ENCODE results near the gene PAX9.
"Not testable (repeated sequence)": the region's sequence is repeated elsewhere in the genome, so short reads cannot be mapped to it uniquely, and the experiment has no call there.

PAX9 gene

GRCh38 chr14:36682338-36682737 is 20.7 kb downstream of the PAX9 start:
- Mint-ChIP-seq H3K27me3 (peaks cover 23% of the 10 kb centered on the region), H3K9me3 (no peaks in the 10 kb centered on the region), H3K4me3 (no peak overlapping the region), H3K36me3 (ENCODE audit: low read depth) (no peaks in the 10 kb centered on the region), H3K27ac (no peak overlapping the region), H3K4me1 (ENCODE audit: low read depth) (no peaks in the 10 kb centered on the region)

GRCh38 chr14:36683083-36683724 is 21.5 kb downstream of the PAX9 start:
- Mint-ChIP-seq H3K27me3 (peaks cover 18% of the 10 kb centered on the region), H3K9me3 (no peaks in the 10 kb centered on the region), H3K4me1 (ENCODE audit: low read depth) (no peaks in the 10 kb centered on the region), H3K36me3 (ENCODE audit: low read depth) (no peaks in the 10 kb centered on the region), H3K27ac (no peak overlapping the region), H3K4me3 (no peak overlapping the region)

GRCh38 chr14:36684946-36685345 is 23.3 kb downstream of the PAX9 start:
- Mint-ChIP-seq H3K27ac (no peak overlapping the region), H3K4me3 (no peak overlapping the region), H3K27me3 (peaks cover 15% of the 10 kb centered on the region), H3K9me3 (no peaks in the 10 kb centered on the region), H3K4me1 (ENCODE audit: low read depth) (no peaks in the 10 kb centered on the region), H3K36me3 (ENCODE audit: low read depth) (no peaks in the 10 kb centered on the region)

- Mint-ChIP-seq H3K4me3 (no peak overlapping the region), H3K36me3 (ENCODE audit: low read depth) (no peaks in the 10 kb centered on the region), H3K9me3 (peaks cover 4% of the 10 kb centered on the region), H3K4me1 (ENCODE audit: low read depth) (no peaks in the 10 kb centered on the region), H3K27ac (no peak overlapping the region), H3K27me3 (peaks cover 10% of the 10 kb centered on the region)
Measured at GRCh38 chr14:36690311-36691040, 28.8 kb downstream of the PAX9 start.

GRCh38 chr14:36699420-36699819 is 37.8 kb downstream of the PAX9 start:
- H3K9me3 Mint-ChIP-seq; H3K27me3 Mint-ChIP-seq; H3K4me3 Mint-ChIP-seq; H3K4me1 Mint-ChIP-seq (ENCODE audit: low read depth); H3K27ac Mint-ChIP-seq; H3K36me3 Mint-ChIP-seq (ENCODE audit: low read depth): not testable (repeated sequence)

GRCh38 chr14:36700651-36701050 is 39.0 kb downstream of the PAX9 start:
- no peak overlapping the region for H3K4me3 Mint-ChIP-seq
- H3K4me1 Mint-ChIP-seq (ENCODE audit: low read depth), result no peaks in the 10 kb centered on the region
- H3K36me3 Mint-ChIP-seq (ENCODE audit: low read depth), result no peaks in the 10 kb centered on the region
- H3K27me3 Mint-ChIP-seq, result no peaks in the 10 kb centered on the region
- H3K27ac Mint-ChIP-seq, result no peak overlapping the region
- H3K9me3 Mint-ChIP-seq, result peaks cover 7% of the 10 kb centered on the region

GRCh38 chr14:36701132-36701531 is 39.5 kb downstream of the PAX9 start:
- no peaks in the 10 kb centered on the region for H3K36me3 Mint-ChIP-seq (ENCODE audit: low read depth)
- H3K4me1 Mint-ChIP-seq (ENCODE audit: low read depth), result no peaks in the 10 kb centered on the region
- peaks cover 7% of the 10 kb centered on the region for H3K9me3 Mint-ChIP-seq
- H3K27me3 Mint-ChIP-seq, result no peaks in the 10 kb centered on the region
- H3K27ac Mint-ChIP-seq, result no peak overlapping the region
- no peak overlapping the region for H3K4me3 Mint-ChIP-seq

- H3K27me3 Mint-ChIP-seq, result no peaks in the 10 kb centered on the region
- no peaks in the 10 kb centered on the region for H3K4me1 Mint-ChIP-seq (ENCODE audit: low read depth)
- peaks cover 11% of the 10 kb centered on the region for H3K9me3 Mint-ChIP-seq
Measured at GRCh38 chr14:36702474-36702873, 40.8 kb downstream of the PAX9 start.

GRCh38 chr14:36707570-36707969 is 45.9 kb downstream of the PAX9 start:
- no peak overlapping the region for H3K4me3 Mint-ChIP-seq
- peaks cover 5% of the 10 kb centered on the region for H3K27me3 Mint-ChIP-seq
- H3K27ac Mint-ChIP-seq, result no peak overlapping the region
- no peaks in the 10 kb centered on the region for H3K4me1 Mint-ChIP-seq (ENCODE audit: low read depth)
- peaks cover 7% of the 10 kb centered on the region for H3K9me3 Mint-ChIP-seq
- no peaks in the 10 kb centered on the region for H3K36me3 Mint-ChIP-seq (ENCODE audit: low read depth)

More at GRCh38 chr14:36702474-36702873, 40.8 kb downstream of the PAX9 start:
- no peak overlapping the region for H3K27ac Mint-ChIP-seq
- H3K4me3 Mint-ChIP-seq, result no peak overlapping the region
- H3K36me3 Mint-ChIP-seq (ENCODE audit: low read depth), result no peaks in the 10 kb centered on the region

GRCh38 chr14:36713960-36714703 is 52.5 kb downstream of the PAX9 start:
- no peaks in the 10 kb centered on the region for H3K36me3 Mint-ChIP-seq (ENCODE audit: low read depth)
- no peak overlapping the region for H3K27ac Mint-ChIP-seq
- no peak overlapping the region for H3K4me3 Mint-ChIP-seq
- H3K9me3 Mint-ChIP-seq, result no peaks in the 10 kb centered on the region
- H3K4me1 Mint-ChIP-seq (ENCODE audit: low read depth), result no peaks in the 10 kb centered on the region
- H3K27me3 Mint-ChIP-seq, result peaks cover 3% of the 10 kb centered on the region

GRCh38 chr14:36716614-36717184 is 55.0 kb downstream of the PAX9 start:
- Mint-ChIP-seq H3K4me3 (no peak overlapping the region), H3K36me3 (ENCODE audit: low read depth) (no peaks in the 10 kb centered on the region), H3K9me3 (no peaks in the 10 kb centered on the region), H3K27me3 (no peaks in the 10 kb centered on the region), H3K27ac (no peak overlapping the region), H3K4me1 (ENCODE audit: low read depth) (no peaks in the 10 kb centered on the region)

GRCh38 chr14:36717363-36717762 is 55.7 kb downstream of the PAX9 start:
- H3K27me3 Mint-ChIP-seq, result no peaks in the 10 kb centered on the region
- H3K27ac Mint-ChIP-seq, result no peak overlapping the region
- no peaks in the 10 kb centered on the region for H3K9me3 Mint-ChIP-seq
- no peaks in the 10 kb centered on the region for H3K36me3 Mint-ChIP-seq (ENCODE audit: low read depth)
- H3K4me1 Mint-ChIP-seq (ENCODE audit: low read depth), result no peaks in the 10 kb centered on the region
- H3K4me3 Mint-ChIP-seq, result no peak overlapping the region

GRCh38 chr14:36718216-36718615 is 56.6 kb downstream of the PAX9 start:
- Mint-ChIP-seq H3K4me3 (no peak overlapping the region), H3K4me1 (ENCODE audit: low read depth) (no peaks in the 10 kb centered on the region), H3K27ac (no peak overlapping the region), H3K9me3 (no peaks in the 10 kb centered on the region), H3K27me3 (no peaks in the 10 kb centered on the region), H3K36me3 (ENCODE audit: low read depth) (no peaks in the 10 kb centered on the region)

GRCh38 chr14:36719823-36720222 is 58.2 kb downstream of the PAX9 start:
- no peak overlapping the region for H3K27ac Mint-ChIP-seq
- no peaks in the 10 kb centered on the region for H3K27me3 Mint-ChIP-seq
- H3K36me3 Mint-ChIP-seq (ENCODE audit: low read depth), result no peaks in the 10 kb centered on the region
- H3K4me3 Mint-ChIP-seq, result no peak overlapping the region
- H3K9me3 Mint-ChIP-seq, result no peaks in the 10 kb centered on the region
- H3K4me1 Mint-ChIP-seq (ENCODE audit: low read depth), result no peaks in the 10 kb centered on the region

GRCh38 chr14:36720657-36721056 is 59.0 kb downstream of the PAX9 start:
- H3K4me3 Mint-ChIP-seq, result no peak overlapping the region
- no peaks in the 10 kb centered on the region for H3K4me1 Mint-ChIP-seq (ENCODE audit: low read depth)
- H3K27ac Mint-ChIP-seq, result no peak overlapping the region
- H3K27me3 Mint-ChIP-seq, result no peaks in the 10 kb centered on the region
- no peaks in the 10 kb centered on the region for H3K9me3 Mint-ChIP-seq
- no peaks in the 10 kb centered on the region for H3K36me3 Mint-ChIP-seq (ENCODE audit: low read depth)

Data from stimulated activated naive CD8-positive, alpha-beta T cell treated with anti-CD3 and anti-CD28 coated beads, Interleukin-15, Interleukin-2, amounts not matched to agents 100 ng/mL and 50 ng/mL, for 24 hours (primary cell).